H9 (cell line): ENCODE results near the gene ZNF618. TPM values are rescaled to one million over a fixed set of nuclear protein-coding genes. Genes with fewer than 3 reads are reported as not detected.

ENCODE experiments used
- DNase-seq: peaks from one replicate; pipeline ENCODE4 v3.0.0-alpha.2; 2017
- H2AFZ ChIP-seq: one replicate; pipeline ENCODE4 v1.6.1; 2013; ENCODE audit warnings: mild to moderate bottlenecking, low read length, control low read depth, moderate library complexity
- H2AK5ac ChIP-seq: 2 replicates; pipeline ENCODE4 v1.6.1; 2013; ENCODE audit warnings: low read length, control low read depth, mixed read lengths; ENCODE audit not compliant: insufficient read length
- H2BK120ac ChIP-seq: one replicate; pipeline ENCODE4 v1.6.1; 2013; ENCODE audit warnings: low read depth, mild to moderate bottlenecking, low read length, control low read depth, inconsistent platforms; ENCODE audit not compliant: poor library complexity, severe bottlenecking
- H2BK12ac ChIP-seq: 2 replicates; pipeline ENCODE4 v1.6.1; 2013; ENCODE audit warnings: low read length, control low read depth, mixed read lengths, low read depth; ENCODE audit not compliant: insufficient read length
- H2BK15ac ChIP-seq: 2 replicates; pipeline ENCODE4 v1.6.1; 2013; ENCODE audit warnings: low read depth, low read length, control low read depth
- H2BK20ac ChIP-seq: one replicate; pipeline ENCODE4 v1.6.1; 2013; ENCODE audit warnings: low read depth, mild to moderate bottlenecking, low read length, control low read depth, inconsistent platforms; ENCODE audit not compliant: poor library complexity, severe bottlenecking
- H2BK5ac ChIP-seq: 2 replicates; pipeline ENCODE4 v1.6.1; 2013; ENCODE audit warnings: low read length, control low read depth, mixed read lengths; ENCODE audit not compliant: insufficient read length
- H3K14ac ChIP-seq: 2 replicates; pipeline ENCODE4 v1.6.1; 2013; ENCODE audit warnings: low read length, control low read depth; ENCODE audit not compliant: insufficient read depth
- H3K18ac ChIP-seq: 2 replicates; pipeline ENCODE4 v1.6.1; 2013; ENCODE audit warnings: low read depth, mild to moderate bottlenecking, mixed read lengths, low read length, control low read depth; ENCODE audit not compliant: insufficient read length
- H3K23ac ChIP-seq: 2 replicates; pipeline ENCODE4 v1.6.1; 2013; ENCODE audit warnings: low read length, control low read depth, mixed read lengths, low read depth; ENCODE audit not compliant: insufficient read length
- H3K23me2 ChIP-seq: 2 replicates; pipeline ENCODE4 v1.6.1; 2013; ENCODE audit warnings: low read depth, mild to moderate bottlenecking, mixed read lengths, low read length, control low read depth; ENCODE audit not compliant: insufficient read length, poor library complexity, severe bottlenecking
- H3K27ac ChIP-seq: 2 replicates; pipeline ENCODE4 v1.5.1; 2013; ENCODE audit warnings: low read length, control low read depth, mixed read lengths, low read depth; ENCODE audit not compliant: insufficient read length
- H3K27me3 ChIP-seq: 2 replicates; pipeline ENCODE4 v1.6.1; 2013; ENCODE audit warnings: low read length, control low read depth, inconsistent platforms; ENCODE audit not compliant: insufficient read depth
- H3K4ac ChIP-seq: 2 replicates; pipeline ENCODE4 v1.6.1; 2013; ENCODE audit warnings: low read depth, mild to moderate bottlenecking, control low read depth, inconsistent platforms, low read length, moderate library complexity
- H3K4me1 ChIP-seq: 2 replicates; pipeline ENCODE4 v1.6.1; 2013; ENCODE audit warnings: low read length, control low read depth, inconsistent platforms; ENCODE audit not compliant: insufficient read depth
- H3K4me2 ChIP-seq: 2 replicates; pipeline ENCODE4 v1.6.1; 2013; ENCODE audit warnings: low read length, control low read depth, mixed read lengths; ENCODE audit not compliant: insufficient read length, insufficient read depth
- H3K56ac ChIP-seq: 2 replicates; pipeline ENCODE4 v1.6.1; 2013; ENCODE audit warnings: low read depth, mild to moderate bottlenecking, mixed read lengths, low read length, control low read depth; ENCODE audit not compliant: insufficient read length
- H3K79me1 ChIP-seq: 2 replicates; pipeline ENCODE4 v1.6.1; 2013; ENCODE audit warnings: low read depth, mild to moderate bottlenecking, moderate library complexity, low read length, control low read depth, inconsistent platforms; ENCODE audit not compliant: insufficient read depth, poor library complexity, severe bottlenecking
- H3K79me2 ChIP-seq: 2 replicates; pipeline ENCODE4 v1.6.1; 2013; ENCODE audit warnings: low read length, control low read depth, inconsistent platforms; ENCODE audit not compliant: insufficient read depth
- H3K9ac ChIP-seq: 2 replicates; pipeline ENCODE4 v1.6.1; 2013; ENCODE audit warnings: low read length, control low read depth, mixed read lengths; ENCODE audit not compliant: insufficient read length; ENCODE audit errors: extremely low read depth
- H3K9me3 ChIP-seq: one replicate; pipeline ENCODE4 v1.6.1; 2013; ENCODE audit warnings: low read depth, low read length, inconsistent platforms; ENCODE audit not compliant: control insufficient read depth
- H3T11ph ChIP-seq: one replicate; pipeline ENCODE4 v1.6.1; 2013; ENCODE audit warnings: mild to moderate bottlenecking, low read length, control low read depth, inconsistent platforms
- H4K20me1 ChIP-seq: one replicate; pipeline ENCODE4 v1.6.1; 2013; ENCODE audit not compliant: control insufficient read depth, insufficient read length, insufficient read depth
- H4K5ac ChIP-seq: 2 replicates; pipeline ENCODE4 v1.6.1; 2013; ENCODE audit warnings: low read depth, mild to moderate bottlenecking, mixed read lengths, low read length, control low read depth; ENCODE audit not compliant: insufficient read length
- H4K8ac ChIP-seq: replicated peaks from 2 replicates; pipeline ENCODE4 v1.6.1; 2013; ENCODE audit warnings: low read length, control low read depth, mixed read lengths, low read depth; ENCODE audit not compliant: insufficient read length
- H4K91ac ChIP-seq: 2 replicates; pipeline ENCODE4 v1.6.1; 2013; ENCODE audit warnings: low read depth, mild to moderate bottlenecking, moderate library complexity, mixed read lengths, low read length, control low read depth; ENCODE audit not compliant: insufficient read length
- H3K27ac Mint-ChIP-seq, 3 experiments: 2 replicates in 2 of 3; 3 replicates in 1 of 3; pipeline ENCODE4 v1.8.0; 2020 to 2021; ENCODE audit warnings: mixed read lengths in 3 of 3, mild to moderate bottlenecking in 1 of 3, moderate library complexity in 1 of 3
- H3K27me3 Mint-ChIP-seq: 2 replicates; pipeline ENCODE4 v1.8.0; 2021; ENCODE audit warnings: low read depth, mild to moderate bottlenecking, moderate library complexity, mixed read lengths
- H3K36me3 Mint-ChIP-seq, 3 experiments: 2 replicates in 2 of 3; 3 replicates in 1 of 3; pipeline ENCODE4 v1.8.0; 2020 to 2021; ENCODE audit warnings: low read depth in 3 of 3, mixed read lengths in 3 of 3; ENCODE audit not compliant: insufficient read depth in 1 of 3
- H3K4me1 Mint-ChIP-seq, 2 experiments: 2 replicates each; pipeline ENCODE4 v1.8.0; 2020; ENCODE audit warnings: mixed read lengths in 2 of 2
- H3K4me3 Mint-ChIP-seq, 2 experiments: 2 replicates in 1 of 2; 3 replicates in 1 of 2; pipeline ENCODE4 v1.8.0; 2020 to 2021; ENCODE audit warnings: mild to moderate bottlenecking in 2 of 2, mixed read lengths in 2 of 2, moderate library complexity in 1 of 2
- H3K9me3 Mint-ChIP-seq, 2 experiments: 2 replicates in 1 of 2; 3 replicates in 1 of 2; pipeline ENCODE4 v1.8.0; 2020; ENCODE audit warnings: mild to moderate bottlenecking in 2 of 2, mixed read lengths in 2 of 2, moderate library complexity in 1 of 2
- CTCF ChIP-seq: fragments of 200-600 bp; sonication (generic); conservative IDR thresholded peaks from 3 replicates; pipeline ENCODE4 v1.8.0; 2021; ENCODE audit warnings: antibody characterized with exemption, mild to moderate bottlenecking
- WGBS: extraction: QIAGEN DNeasy Blood & Tissue Kit; methylation state at CpG from one replicate; pipeline ENCODE4 v1.1.7; 2013; ENCODE audit warnings: missing lambda C conversion rate, low lambda C conversion rate, mixed read lengths; ENCODE audit not compliant: insufficient read length; ENCODE audit errors: extremely low coverage; 5-methylcytosine and 5-hydroxymethylcytosine counted together
- total RNA-seq: library from RNA; stranded (reverse); gene quantifications from 2 replicates; pipeline ENCODE4 v1.2.1, GENCODE V29; 2021

Gene ZNF618
- total RNA-seq, 1 experiment from 2014 or later = 13.6 TPM

- Histone ChIP-seq H3K23ac (no peak overlapping the region), H3K79me1 (no peaks in the 10 kb centered on the region), H2BK20ac (no peak overlapping the region), H3K18ac (no peak overlapping the region), H3K14ac (no peak overlapping the region), H3K4me2 (no peak overlapping the region), H3K56ac (no peak overlapping the region), H2BK120ac (no peak overlapping the region), H3T11ph (no peak overlapping the region), H3K23me2 (no peaks in the 10 kb centered on the region), H2BK12ac (no peak overlapping the region), H4K91ac (no peak overlapping the region), H3K27me3 (no peaks in the 10 kb centered on the region), H3K4ac (no peak overlapping the region), H2BK15ac (no peak overlapping the region), H3K9ac (no peak overlapping the region), H4K5ac (no peak overlapping the region), H3K79me2 (no peaks in the 10 kb centered on the region), H3K27ac (no peak overlapping the region), H4K20me1 (no peaks in the 10 kb centered on the region), H2AFZ (no peak overlapping the region), H4K8ac (no peak overlapping the region), H3K9me3 (no peaks in the 10 kb centered on the region), H2BK5ac (no peak overlapping the region), H2AK5ac (no peak overlapping the region), H3K4me1 (peaks cover 2% of the 10 kb centered on the region; the same call in 1 of the 2 replicates)
- Mint-ChIP-seq H3K4me3 (no peak overlapping the region), H3K4me1 (peaks cover 15 to 32% of the 10 kb centered on the region in 2 experiments), H3K27ac (no peak overlapping the region; a peak in 1 of 7 replicates), H3K27me3 (no peaks in the 10 kb centered on the region), H3K9me3 (no peaks in the 10 kb centered on the region), H3K36me3 (no peaks in the 10 kb centered on the region)
- WGBS = no CpG with 5 or more reads among the region's 2 CpGs
- DNase-seq = no peak
- TF ChIP-seq CTCF = no peak
These were observed 38.4 kb downstream of the ZNF618 start for GRCh38 chr9:113914517-113914916.
